Activated naive CD4-positive, alpha-beta T cell treated with anti-CD3 and anti-CD28 coated beads for 36 hours (primary cell): ENCODE data around the gene C20orf141. TPM values are rescaled to one million over a fixed set of nuclear protein-coding genes. Genes with fewer than 3 reads are reported as not detected.
"Not testable (repeated sequence)": the region's sequence is repeated elsewhere in the genome, so short reads cannot be mapped to it uniquely, and the experiment has no call there.

Experiments
- CTCF ChIA-PET: fragments of 350-600 bp; sonication (Branson Sonifier 250); formaldehyde crosslinking; loops from one replicate; lab custom pipeline; 2021; ENCODE audit warnings: antibody characterized with exemption; lab: Charles Lee
- DNase-seq: peaks from one replicate; pipeline ENCODE4 v3.0.0-alpha.2; 2020
- H3K27ac Mint-ChIP-seq: one replicate; pipeline ENCODE4 v1.8.0; 2021; ENCODE audit warnings: mild to moderate bottlenecking, mixed read lengths
- H3K27me3 Mint-ChIP-seq: one replicate; pipeline ENCODE4 v1.8.0; 2021; ENCODE audit warnings: low read depth, mixed read lengths
- H3K36me3 Mint-ChIP-seq: one replicate; pipeline ENCODE4 v1.8.0; 2021; ENCODE audit warnings: low read depth, mixed read lengths
- H3K4me1 Mint-ChIP-seq: one replicate; pipeline ENCODE4 v1.8.0; 2021; ENCODE audit warnings: low read depth, mixed read lengths
- H3K4me3 Mint-ChIP-seq: one replicate; pipeline ENCODE4 v1.8.0; 2021; ENCODE audit warnings: mild to moderate bottlenecking, moderate library complexity, mixed read lengths
- H3K9me3 Mint-ChIP-seq: one replicate; pipeline ENCODE4 v1.8.0; 2021; ENCODE audit warnings: mixed read lengths
- intact Hi-C: fragments of 100-400 bp; cut with micrococcal nuclease; formaldehyde crosslinking; loops from one replicate; pipeline ENCODE4 v1.15.1; 2023
- total RNA-seq, 2 experiments: library from RNA; stranded (reverse); gene quantifications; one replicate each; pipeline ENCODE4 v1.2.3, GENCODE V29; 2021

C20orf141 gene
- not detected for total RNA-seq

- CTCF ChIA-PET = interaction anchor here (0.6 kb wide), 1 partner anchor 20 kb away, joined by 4 read pairs; no protein-coding TSS in a partner anchor
- Mint-ChIP-seq H3K27ac (no peak within 1 kb of the TSS), H3K27me3 (peaks cover 12% of the 10 kb centered on the region), H3K36me3 (peaks cover 3% of the 10 kb centered on the region), H3K4me1 (no peaks in the 10 kb centered on the region), H3K4me3 (no peak within 1 kb of the TSS), H3K9me3 (peaks cover 8% of the 10 kb centered on the region)
- intact Hi-C loops = no loop called here
- no peak for DNase-seq
These were observed at the start of gene C20orf141 for GRCh38 chr20:2814587-2815051. Gene C20orf141 (plus strand): TSS chr20:2814987. CDS start chr20:2815185, 198 bp downstream.

DNA sequence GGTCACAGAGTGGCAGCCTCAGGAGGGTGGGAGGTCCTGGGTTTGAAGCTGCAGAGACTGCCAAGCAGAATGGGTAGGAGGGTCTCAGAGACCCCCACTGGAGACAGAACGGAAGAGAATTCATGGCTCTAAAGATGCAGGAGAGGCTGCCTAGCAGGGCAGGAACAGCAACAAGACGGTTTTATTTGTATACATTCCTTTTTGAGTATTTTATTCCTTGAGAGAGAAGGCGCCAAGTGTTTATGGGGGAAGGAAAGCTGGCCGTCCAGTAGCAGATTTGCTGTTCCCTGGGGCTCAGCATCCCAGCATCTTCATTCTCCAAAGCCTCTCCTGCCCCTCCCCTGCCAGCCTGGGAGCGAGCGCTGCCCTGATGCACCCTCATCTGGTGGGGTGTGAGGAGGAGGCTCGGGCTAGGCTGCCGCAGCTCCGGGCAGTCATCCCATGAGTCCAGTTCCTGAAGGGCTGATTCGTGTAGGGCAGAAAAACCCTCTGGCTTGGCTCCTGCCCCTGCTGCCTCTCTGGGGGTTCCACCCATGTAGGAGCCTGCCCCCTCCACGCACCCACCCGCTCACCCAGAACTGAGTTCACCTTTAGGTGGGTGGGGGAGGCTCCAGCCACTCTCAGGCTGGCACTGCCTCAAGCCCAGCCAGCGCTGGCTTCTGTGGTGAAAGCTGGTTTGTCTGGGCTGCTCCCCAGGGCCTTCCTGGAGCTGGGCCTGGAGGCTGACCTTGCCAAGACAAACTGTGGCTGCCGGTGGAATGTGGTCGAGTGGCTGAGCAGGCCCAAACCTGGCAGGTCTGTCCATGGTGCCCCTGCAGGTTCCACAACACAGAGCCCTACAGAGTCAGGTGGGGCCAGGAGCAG lies 46.8 kb upstream of the C20orf141 start:
- H3K4me3 Mint-ChIP-seq = no peak overlapping the region

DNA sequence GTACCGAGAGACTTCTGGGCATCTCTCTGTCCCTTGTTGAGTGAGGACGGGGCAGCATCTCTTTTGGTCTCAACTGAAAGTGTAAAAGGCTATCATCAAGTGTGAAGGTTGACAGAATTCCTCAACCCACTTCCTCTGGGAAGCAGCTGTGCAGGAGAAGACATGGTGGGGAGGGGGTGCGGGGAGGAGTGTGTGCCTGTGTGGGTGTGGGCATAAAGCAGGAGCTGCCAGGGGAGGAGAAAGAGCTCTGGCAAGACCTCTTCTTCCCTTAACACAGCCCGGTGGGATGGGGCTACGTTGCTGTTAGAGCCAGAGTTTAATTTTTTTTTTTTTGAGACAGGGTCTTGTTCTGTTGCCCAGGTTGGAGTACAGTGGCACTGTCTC lies 46.2 kb upstream of the C20orf141 start:
- no peak for DNase-seq
- H3K27me3 Mint-ChIP-seq = peaks cover 8% of the 10 kb centered on the region
- H3K36me3 Mint-ChIP-seq = no peaks in the 10 kb centered on the region
- CTCF ChIA-PET = no interaction called here
- H3K9me3 Mint-ChIP-seq = no peaks in the 10 kb centered on the region
- no peak overlapping the region for H3K27ac Mint-ChIP-seq
- intact Hi-C loops = no loop called here
- H3K4me3 Mint-ChIP-seq = no peak overlapping the region
- H3K4me1 Mint-ChIP-seq = no peaks in the 10 kb centered on the region

More for the DNA sequence above, 46.8 kb upstream of the C20orf141 start:
- intact Hi-C loops = no loop called here
- H3K27me3 Mint-ChIP-seq = peaks cover 8% of the 10 kb centered on the region
- DNase-seq = no peak
- H3K4me1 Mint-ChIP-seq = no peaks in the 10 kb centered on the region
- no peaks in the 10 kb centered on the region for H3K9me3 Mint-ChIP-seq
- no peaks in the 10 kb centered on the region for H3K36me3 Mint-ChIP-seq
- no peak overlapping the region for H3K27ac Mint-ChIP-seq
- CTCF ChIA-PET = interaction anchor here (1.0 kb wide), 1 partner anchor 15 kb away, joined by 4 read pairs; no protein-coding TSS in a partner anchor

- H3K27ac Mint-ChIP-seq, H3K9me3 Mint-ChIP-seq, H3K27me3 Mint-ChIP-seq, intact Hi-C loops, CTCF ChIA-PET, H3K4me3 Mint-ChIP-seq, DNase-seq, H3K36me3 Mint-ChIP-seq, H3K4me1 Mint-ChIP-seq: not testable (repeated sequence)
These were observed 44.7 kb upstream of the C20orf141 start for GRCh38 chr20:2770091-2770490.

DNA sequence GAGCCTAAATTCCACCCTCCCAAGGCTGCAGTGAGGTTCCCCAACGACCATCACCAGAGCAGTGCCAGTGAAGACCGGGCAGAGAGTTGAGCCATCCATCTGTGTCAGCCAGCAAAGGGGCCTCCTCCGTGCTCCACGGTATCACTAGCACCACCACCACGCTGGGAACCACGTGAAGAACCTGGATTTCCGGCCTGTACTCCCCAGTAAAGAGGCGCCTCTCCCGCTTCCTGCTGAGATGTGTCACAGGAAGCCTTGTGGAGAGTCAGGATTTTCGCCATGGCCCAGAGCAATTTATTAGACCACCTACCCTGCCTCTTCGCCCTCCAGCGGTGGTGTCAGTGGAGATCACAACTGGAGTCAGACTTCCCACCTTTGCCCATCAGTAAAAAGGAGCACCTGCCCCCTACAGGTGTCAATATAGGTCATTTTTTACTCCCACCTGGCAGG lies 43.1 kb upstream of the C20orf141 start:
- peaks cover 8% of the 10 kb centered on the region for H3K27me3 Mint-ChIP-seq
- CTCF ChIA-PET = interaction anchor here (0.6 kb wide), 1 partner anchor 282 kb away, joined by 4 read pairs; no protein-coding TSS in a partner anchor
- no peak overlapping the region for H3K27ac Mint-ChIP-seq
- H3K36me3 Mint-ChIP-seq = no peaks in the 10 kb centered on the region
- H3K9me3 Mint-ChIP-seq = no peaks in the 10 kb centered on the region
- DNase-seq = no peak
- intact Hi-C loops = no loop called here
- H3K4me3 Mint-ChIP-seq = no peak overlapping the region
- H3K4me1 Mint-ChIP-seq = no peaks in the 10 kb centered on the region

- no peak overlapping the region for H3K27ac Mint-ChIP-seq
- H3K4me1 Mint-ChIP-seq = no peaks in the 10 kb centered on the region
- DNase-seq = no peak
- peaks cover 2% of the 10 kb centered on the region for H3K27me3 Mint-ChIP-seq
- intact Hi-C loops = no loop called here
- H3K9me3 Mint-ChIP-seq = no peaks in the 10 kb centered on the region
- CTCF ChIA-PET = interaction anchor here (0.7 to 0.8 kb wide), 3 partner anchors 13 to 159 kb away, joined by 3 to 4 read pairs (median 3); no protein-coding TSS in a partner anchor
- no peak overlapping the region for H3K4me3 Mint-ChIP-seq
- no peaks in the 10 kb centered on the region for H3K36me3 Mint-ChIP-seq
These were observed 41.0 kb upstream of the C20orf141 start for GRCh38 chr20:2773812-2774211.

DNA sequence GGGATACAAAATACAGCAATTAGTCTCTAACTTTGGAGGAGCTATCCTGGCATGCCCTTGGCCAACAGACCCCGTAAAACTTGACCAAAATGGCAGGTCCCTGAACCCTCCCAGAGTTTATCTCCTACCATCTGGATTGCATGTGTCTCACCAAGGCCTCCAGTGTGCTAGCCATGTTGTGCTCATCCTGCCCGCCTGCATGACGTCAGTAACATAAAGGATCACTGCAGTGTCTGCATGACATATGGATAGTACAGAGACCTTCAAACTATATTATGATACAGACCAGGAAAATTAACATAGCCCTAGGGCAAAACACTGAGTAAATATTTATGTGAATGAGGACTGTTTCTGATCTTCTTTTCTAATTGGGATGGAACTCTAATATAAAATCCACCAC lies 39.6 kb upstream of the C20orf141 start:
- no peaks in the 10 kb centered on the region for H3K4me1 Mint-ChIP-seq
- H3K27me3 Mint-ChIP-seq = peaks cover 4% of the 10 kb centered on the region
- H3K27ac Mint-ChIP-seq = no peak overlapping the region
- CTCF ChIA-PET = interaction anchor here (0.6 to 1.3 kb wide), 2 partner anchors 198 to 226 kb away, joined by 5 read pairs; no protein-coding TSS in a partner anchor
- H3K36me3 Mint-ChIP-seq = no peaks in the 10 kb centered on the region
- intact Hi-C loops = no loop called here
- no peaks in the 10 kb centered on the region for H3K9me3 Mint-ChIP-seq
- H3K4me3 Mint-ChIP-seq = no peak overlapping the region
- no peak for DNase-seq

- Mint-ChIP-seq H3K9me3 (no peaks in the 10 kb centered on the region), H3K27me3 (peaks cover 7% of the 10 kb centered on the region), H3K36me3 (no peaks in the 10 kb centered on the region), H3K4me3 (no peak overlapping the region), H3K4me1 (no peaks in the 10 kb centered on the region), H3K27ac (no peak overlapping the region)
- intact Hi-C loops = no loop called here
- CTCF ChIA-PET = no interaction called here
- no peak for DNase-seq
These were observed 36.0 kb upstream of the C20orf141 start for GRCh38 chr20:2778602-2779321.

- no peaks in the 10 kb centered on the region for H3K36me3 Mint-ChIP-seq
- no peaks in the 10 kb centered on the region for H3K4me1 Mint-ChIP-seq
- no peak overlapping the region for H3K27ac Mint-ChIP-seq
- H3K27me3 Mint-ChIP-seq = peaks cover 7% of the 10 kb centered on the region
- no peak for DNase-seq
- intact Hi-C loops = no loop called here
- H3K4me3 Mint-ChIP-seq = no peak overlapping the region
- CTCF ChIA-PET = no interaction called here
- H3K9me3 Mint-ChIP-seq = no peaks in the 10 kb centered on the region
These were observed 33.8 kb upstream of the C20orf141 start for GRCh38 chr20:2780948-2781347.

DNA sequence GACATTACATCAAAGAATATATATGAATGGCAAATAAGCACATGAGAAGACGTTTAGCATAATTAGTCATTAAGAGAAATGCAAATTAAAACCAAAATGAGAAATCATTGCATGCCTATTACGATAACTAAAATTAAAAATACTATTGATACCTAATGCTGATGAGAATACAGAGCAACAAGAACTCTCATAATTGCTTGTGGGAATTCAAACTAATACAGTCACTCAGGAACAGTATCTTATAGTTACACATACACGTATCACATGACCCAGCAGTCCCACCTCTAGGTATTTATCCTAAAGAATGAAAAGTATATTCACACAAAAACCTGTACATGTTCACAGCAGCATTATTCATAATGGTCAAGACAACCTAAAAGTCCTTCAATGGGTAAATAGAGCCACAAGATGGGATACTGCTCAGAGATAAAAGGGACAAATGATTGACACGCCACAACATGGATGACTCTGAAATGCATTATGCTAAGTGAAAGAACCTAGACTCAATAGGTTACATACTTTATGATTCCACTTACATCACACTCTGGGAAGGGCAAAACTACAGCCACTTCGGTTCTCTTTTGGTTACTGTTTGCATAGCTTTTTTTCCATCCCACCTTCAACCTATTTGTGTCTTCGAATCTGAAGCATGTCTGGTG lies 30.8 kb upstream of the C20orf141 start:
- H3K27me3 Mint-ChIP-seq = peaks cover 5% of the 10 kb centered on the region
- H3K9me3 Mint-ChIP-seq = no peaks in the 10 kb centered on the region
- no peaks in the 10 kb centered on the region for H3K36me3 Mint-ChIP-seq
- H3K27ac Mint-ChIP-seq = no peak overlapping the region
- no peaks in the 10 kb centered on the region for H3K4me1 Mint-ChIP-seq
- CTCF ChIA-PET = interaction anchor here (0.6 kb wide), 1 partner anchor 72 kb away, joined by 3 read pairs; no protein-coding TSS in a partner anchor
- DNase-seq = no peak
- intact Hi-C loops = no loop called here
- H3K4me3 Mint-ChIP-seq = no peak overlapping the region

DNA sequence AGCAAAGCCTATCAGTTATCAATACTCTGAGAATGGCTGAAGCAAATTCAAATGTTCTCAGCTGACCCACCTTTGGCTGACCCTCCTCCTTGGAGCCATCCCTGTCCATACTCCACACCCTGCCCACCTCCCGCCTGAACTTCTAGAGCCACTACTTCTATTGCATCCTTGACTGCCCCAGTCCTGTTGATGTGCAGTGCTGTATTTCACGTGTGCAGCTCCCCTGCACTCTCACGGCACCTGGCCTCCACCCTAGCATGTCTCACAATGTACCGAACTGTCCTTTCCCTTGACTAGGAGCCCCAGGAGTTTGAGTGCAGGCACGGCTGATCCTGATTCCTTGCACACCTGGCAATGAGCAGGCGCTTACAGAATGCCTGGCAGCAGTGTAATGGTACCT lies 21.3 kb upstream of the C20orf141 start:
- no peaks in the 10 kb centered on the region for H3K36me3 Mint-ChIP-seq
- no peak overlapping the region for H3K4me3 Mint-ChIP-seq
- H3K27me3 Mint-ChIP-seq = peaks cover 16% of the 10 kb centered on the region
- no peak for DNase-seq
- H3K9me3 Mint-ChIP-seq = no peaks in the 10 kb centered on the region
- CTCF ChIA-PET = no interaction called here
- no peaks in the 10 kb centered on the region for H3K4me1 Mint-ChIP-seq
- intact Hi-C loops = no loop called here
- H3K27ac Mint-ChIP-seq = no peak overlapping the region
